CD4-positive, alpha-beta T cell (primary cell): ENCODE results near the gene ARSI. TPM values are rescaled to one million over a fixed set of nuclear protein-coding genes. Genes with fewer than 3 reads are reported as not detected.

Source experiments
- ATAC-seq: fragments of 200-7000 bp; cut with Tn5 transposase; one replicate; pipeline ENCODE4 v1.10.0; 2022; ENCODE audit warnings: mild to moderate bottlenecking; ENCODE audit not compliant: poor library complexity
- CTCF ChIA-PET: fragments of 350-600 bp; sonication (Branson Sonifier 250); formaldehyde crosslinking; loops from one replicate; lab custom pipeline; 2021; ENCODE audit warnings: antibody characterized with exemption, inconsistent platforms; lab: Charles Lee
- POLR2A ChIA-PET: fragments of 350-600 bp; sonication (Branson Sonifier 250); formaldehyde crosslinking; loops from one replicate; lab custom pipeline; 2021; ENCODE audit warnings: antibody characterized with exemption, inconsistent platforms; lab: Charles Lee
- DNase-seq, 14 experiments: peaks; one replicate each; pipeline ENCODE4 v3.0.0-alpha.2; 2013 to 2020; ENCODE audit warnings: mixed read lengths in 2 of 14
- H3K27ac ChIP-seq, 2 donors: one replicate each; pipeline versions ENCODE4 v1.5.1 to v1.7.0; 2013; ENCODE audit warnings: low read length in 2 of 2, low read depth in 1 of 2, mild to moderate bottlenecking in 1 of 2
- H3K27me3 ChIP-seq, 2 experiments: 1 replicate in 1 of 2; 2 replicates in 1 of 2; pipeline versions ENCODE4 v1.6.1 to v1.7.0; 2013; ENCODE audit warnings: low read length in 2 of 2, control low read depth in 1 of 2, mild to moderate bottlenecking in 1 of 2, moderate library complexity in 1 of 2; ENCODE audit not compliant: insufficient read depth in 2 of 2, control insufficient read depth in 1 of 2
- H3K36me3 ChIP-seq: one replicate; pipeline ENCODE4 v1.6.1; 2013; ENCODE audit warnings: low read length, control low read depth; ENCODE audit not compliant: insufficient read depth
- H3K4me1 ChIP-seq: one replicate; pipeline ENCODE4 v1.6.1; 2013; ENCODE audit warnings: low read length, control low read depth; ENCODE audit not compliant: insufficient read depth
- H3K4me3 ChIP-seq: one replicate; pipeline ENCODE4 v1.5.1; 2013; ENCODE audit warnings: mild to moderate bottlenecking, low read length, moderate library complexity
- H3K9me3 ChIP-seq, 2 experiments: 1 replicate in 1 of 2; 2 replicates in 1 of 2; pipeline versions ENCODE4 v1.6.1 to v1.7.0; 2013; ENCODE audit warnings: low read length in 2 of 2, mild to moderate bottlenecking in 2 of 2, control low read depth in 1 of 2, moderate library complexity in 1 of 2; ENCODE audit not compliant: control insufficient read depth in 1 of 2, insufficient read depth in 1 of 2
- H3K27ac Mint-ChIP-seq: one replicate; pipeline ENCODE4 v1.8.0; 2020; ENCODE audit warnings: mixed read lengths
- H3K27me3 Mint-ChIP-seq: one replicate; pipeline ENCODE4 v1.8.0; 2021; ENCODE audit warnings: mixed read lengths
- H3K36me3 Mint-ChIP-seq: one replicate; pipeline ENCODE4 v1.8.0; 2021; ENCODE audit warnings: low read depth, mixed read lengths
- H3K4me1 Mint-ChIP-seq: one replicate; pipeline ENCODE4 v1.8.0; 2021; ENCODE audit warnings: low read depth, mixed read lengths
- H3K4me3 Mint-ChIP-seq: one replicate; pipeline ENCODE4 v1.8.0; 2020; ENCODE audit warnings: mild to moderate bottlenecking, mixed read lengths
- H3K9me3 Mint-ChIP-seq: one replicate; pipeline ENCODE4 v1.8.0; 2020; ENCODE audit warnings: mixed read lengths
- CTCF ChIP-seq: fragments of 200-600 bp; IDR thresholded peaks from one replicate; pipeline ENCODE4 v1.8.0; 2022; ENCODE audit warnings: antibody characterized with exemption, mild to moderate bottlenecking
- intact Hi-C, 2 experiments: fragments of 100-400 bp; cut with DNase I in 1 of 2; cut with micrococcal nuclease in 1 of 2; formaldehyde crosslinking; loops; one replicate each; pipeline versions ENCODE4 v1.15.1 to v1.9.0; 2023 to 2025; cut with DNase I, micrococcal nuclease
- total RNA-seq, 174 experiments: library from RNA in 2 of 174; stranded (reverse) in 2 of 174; gene quantifications; one replicate each; pipeline ENCODE4 v1.2.3 and lab custom pipeline; 2021 to 2026

ARSI gene
- total RNA-seq, 2 experiments from 2014 or later = 0.22 to 0.56 TPM

GRCh38 chr5:150247726-150248125 lies 55.0 kb downstream of the ARSI start:
- ChIA-PET POLR2A (no interaction called here), CTCF (no interaction called here)
- H3K9me3 Mint-ChIP-seq = no peaks in the 10 kb centered on the region
- intact Hi-C loops = no loop called here
- DNase-seq = no peak
- no peak overlapping the region for H3K27ac Mint-ChIP-seq
- Histone ChIP-seq H3K9me3 (no peaks in the 10 kb centered on the region), H3K4me1 (no peaks in the 10 kb centered on the region), H3K36me3 (no peaks in the 10 kb centered on the region), H3K4me3 (no peak overlapping the region), H3K27ac (no peak overlapping the region), H3K27me3 (no peaks in the 10 kb centered on the region)
- no peaks in the 10 kb centered on the region for H3K36me3 Mint-ChIP-seq
- no peak overlapping the region for H3K4me3 Mint-ChIP-seq
- H3K27me3 Mint-ChIP-seq = no peaks in the 10 kb centered on the region
- H3K4me1 Mint-ChIP-seq = no peaks in the 10 kb centered on the region
- TF ChIP-seq CTCF = no peak
- no peak for ATAC-seq

- Histone ChIP-seq H3K9me3 (no peaks in the 10 kb centered on the region), H3K36me3 (no peaks in the 10 kb centered on the region), H3K27ac (no peak overlapping the region), H3K4me1 (no peaks in the 10 kb centered on the region), H3K27me3 (no peaks in the 10 kb centered on the region), H3K4me3 (no peak overlapping the region)
- Mint-ChIP-seq H3K9me3 (no peaks in the 10 kb centered on the region), H3K36me3 (no peaks in the 10 kb centered on the region), H3K27me3 (no peaks in the 10 kb centered on the region), H3K4me1 (no peaks in the 10 kb centered on the region), H3K27ac (no peak overlapping the region), H3K4me3 (no peak overlapping the region)
- intact Hi-C loops = no loop called here
- ATAC-seq (no peak), DNase-seq (no peak)
- TF ChIP-seq CTCF = no peak
- POLR2A ChIA-PET = no interaction called here
- CTCF ChIA-PET = no interaction called here
Observed at GRCh38 chr5:150246835-150247234, 55.9 kb downstream of the ARSI start.

GRCh38 chr5:150246429-150246828 lies 56.3 kb downstream of the ARSI start:
- Mint-ChIP-seq H3K27me3 (no peaks in the 10 kb centered on the region), H3K4me3 (no peak overlapping the region), H3K36me3 (no peaks in the 10 kb centered on the region), H3K27ac (no peak overlapping the region), H3K9me3 (no peaks in the 10 kb centered on the region), H3K4me1 (no peaks in the 10 kb centered on the region)
- Histone ChIP-seq H3K27ac (no peak overlapping the region), H3K4me3 (no peak overlapping the region), H3K27me3 (no peaks in the 10 kb centered on the region), H3K4me1 (no peaks in the 10 kb centered on the region), H3K36me3 (no peaks in the 10 kb centered on the region), H3K9me3 (no peaks in the 10 kb centered on the region)
- CTCF ChIA-PET = no interaction called here
- ATAC-seq (no peak), DNase-seq (no peak)
- TF ChIP-seq CTCF = no peak
- POLR2A ChIA-PET = no interaction called here
- intact Hi-C loops = no loop called here

Other genes with a start within 250 kb of the ARSI start
- under 1 TPM; 0.45 to 0.52 TPM for gene CSF1R, start 216.4 kb downstream of the ARSI start, total RNA-seq
- gene PDGFRB, start 147.1 kb downstream of the ARSI start, total RNA-seq = not detected
- not detected for gene CDX1, start 136.1 kb downstream of the ARSI start, total RNA-seq
- not detected for gene SLC6A7, start 112.8 kb downstream of the ARSI start, total RNA-seq
- gene CAMK2A, start 13.1 kb downstream of the ARSI start, total RNA-seq = under 1 TPM; 0.05 to 0.22 TPM
- 10 to 100 TPM; 40.4 to 43.2 TPM for gene TCOF1, start 54.8 kb upstream of the ARSI start, total RNA-seq
- 100 to 1,000 TPM; 299 to 303 TPM for gene CD74, start 110.0 kb upstream of the ARSI start, total RNA-seq
- 1,000 to 10,000 TPM; 5,224 to 5,317 TPM for gene RPS14, start 146.8 kb upstream of the ARSI start, total RNA-seq
- 1 to 10 TPM; 1.1 to 1.6 TPM for gene NDST1, start 205.2 kb upstream of the ARSI start, total RNA-seq